HG02840 (cell line): ENCODE results near the gene FREM3.
A peak's percentile ranks its signal among the peaks of the same experiment; 100 is the strongest.

ENCODE experiments used
- ATAC-seq: cut with Tn5 transposase; IDR thresholded peaks from one replicate; pipeline ENCODE4 v1.9.1; 2021; ENCODE audit warnings: mild to moderate bottlenecking, moderate library complexity, moderate number of reproducible peaks; ENCODE audit not compliant: unreplicated experiment, low FRiP score

The FREM3 gene

GRCh38 chr4:143668930-143669552 is 31.4 kb downstream of the FREM3 start:
- ATAC-seq, result peak; percentile 97

- no peak for ATAC-seq
Observed at GRCh38 chr4:143667461-143667860, 33.0 kb downstream of the FREM3 start.

- ATAC-seq, result no peak
Observed at GRCh38 chr4:143658336-143658735, 42.1 kb downstream of the FREM3 start.

- ATAC-seq, result no peak
Observed at GRCh38 chr4:143654571-143654970, 45.9 kb downstream of the FREM3 start.

DNA sequence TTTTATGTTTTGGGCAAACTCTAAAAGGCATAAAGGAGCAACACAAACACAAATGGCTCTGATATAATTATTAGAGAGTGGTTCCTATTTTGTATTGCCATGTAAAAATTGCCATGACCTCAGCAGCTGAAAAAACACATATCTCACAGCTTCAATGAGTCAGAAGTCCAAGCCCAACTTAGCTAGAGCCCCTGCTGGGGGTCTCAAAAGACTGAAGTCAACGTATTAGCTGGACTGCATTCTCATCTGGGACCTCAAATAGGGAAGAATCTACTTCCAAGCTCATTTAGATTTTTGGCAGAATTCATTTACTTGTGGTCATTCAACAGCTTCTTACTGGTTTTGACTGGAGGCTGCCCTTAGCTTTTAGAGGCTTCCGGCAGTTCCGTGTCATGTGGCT is 47.4 kb downstream of the FREM3 start:
- ATAC-seq, result no peak

DNA sequence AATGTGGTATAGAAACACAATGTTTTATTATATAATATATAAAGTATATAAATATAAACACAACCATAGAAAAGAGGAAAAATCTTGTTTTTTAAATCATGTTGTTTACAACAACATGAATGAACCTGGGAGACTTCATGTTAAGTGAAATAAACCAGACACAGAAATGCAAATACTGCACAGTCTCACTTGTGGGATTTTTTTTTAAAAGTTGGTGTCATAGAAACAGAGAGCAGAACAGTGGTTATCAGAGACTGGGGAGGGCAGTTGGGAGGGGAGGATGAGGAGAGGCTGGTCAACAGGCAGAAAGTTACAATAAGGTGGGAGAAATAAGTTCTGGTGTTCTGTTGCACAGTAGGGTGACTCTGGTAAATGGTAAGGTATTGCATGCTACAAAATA is 57.1 kb downstream of the FREM3 start:
- no peak for ATAC-seq

- no peak for ATAC-seq
Observed at GRCh38 chr4:143642611-143643010, 57.9 kb downstream of the FREM3 start.

DNA sequence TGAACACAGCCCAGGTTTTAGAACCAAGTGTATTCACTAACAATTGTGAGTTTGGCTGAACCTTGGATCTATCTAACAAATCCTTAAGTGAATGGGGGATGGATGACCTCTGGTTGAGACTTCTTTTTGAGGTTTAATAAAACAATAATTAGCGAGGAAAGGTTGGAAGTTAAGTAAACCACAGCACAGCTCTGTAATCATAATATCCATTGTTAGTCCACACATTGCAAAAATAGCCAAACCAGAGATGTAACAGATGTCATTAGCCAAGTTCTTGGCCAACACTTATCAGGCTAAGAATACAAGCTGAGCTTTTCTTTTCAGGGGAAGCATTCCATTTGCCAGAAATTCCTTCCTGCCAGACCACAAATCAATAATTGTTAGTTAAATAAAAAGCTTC is 59.1 kb downstream of the FREM3 start:
- no peak for ATAC-seq

DNA sequence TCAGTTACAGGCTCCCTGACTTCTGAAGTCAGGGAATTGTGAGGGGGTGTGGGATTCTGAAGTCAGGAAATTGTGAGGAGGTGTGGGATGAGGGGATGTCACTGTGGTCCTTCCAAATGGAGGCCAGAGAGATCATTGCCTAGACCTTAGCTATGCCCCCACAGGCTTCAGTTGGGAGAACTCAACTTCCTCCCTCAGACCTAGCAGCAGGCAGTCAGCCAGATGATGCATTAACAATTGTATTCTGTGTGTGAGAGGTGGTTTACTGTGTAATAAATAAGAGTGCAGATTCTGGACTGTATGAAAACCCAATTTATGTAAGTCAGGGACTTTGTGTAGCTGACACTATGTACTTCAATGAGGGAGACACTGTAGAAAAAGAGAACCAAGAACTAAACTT is 65.7 kb downstream of the FREM3 start:
- no peak for ATAC-seq

- ATAC-seq, result no peak
Observed at GRCh38 chr4:143633833-143634232, 66.6 kb downstream of the FREM3 start.

GRCh38 chr4:143626134-143626911 is 74.2 kb downstream of the FREM3 start:
- ATAC-seq, result no peak

DNA sequence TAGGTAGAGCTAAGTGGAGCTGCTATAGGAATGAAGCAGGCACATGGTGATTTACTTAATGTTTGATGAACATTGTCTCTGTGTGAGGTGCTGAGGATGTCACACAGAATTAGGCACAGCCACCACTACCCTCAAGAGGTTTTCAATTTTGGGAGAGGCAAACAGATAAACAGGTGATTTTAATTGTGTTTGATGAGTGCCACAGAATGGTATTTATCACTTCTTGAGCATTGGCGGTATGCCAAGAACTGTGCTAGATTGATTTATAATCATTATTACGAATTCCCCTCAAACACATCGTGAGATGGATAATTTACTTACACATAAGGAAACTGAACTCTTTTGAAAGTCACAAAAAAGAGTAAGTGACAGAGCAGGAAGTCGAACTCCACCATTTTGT is 74.8 kb downstream of the FREM3 start:
- ATAC-seq, result no peak

DNA sequence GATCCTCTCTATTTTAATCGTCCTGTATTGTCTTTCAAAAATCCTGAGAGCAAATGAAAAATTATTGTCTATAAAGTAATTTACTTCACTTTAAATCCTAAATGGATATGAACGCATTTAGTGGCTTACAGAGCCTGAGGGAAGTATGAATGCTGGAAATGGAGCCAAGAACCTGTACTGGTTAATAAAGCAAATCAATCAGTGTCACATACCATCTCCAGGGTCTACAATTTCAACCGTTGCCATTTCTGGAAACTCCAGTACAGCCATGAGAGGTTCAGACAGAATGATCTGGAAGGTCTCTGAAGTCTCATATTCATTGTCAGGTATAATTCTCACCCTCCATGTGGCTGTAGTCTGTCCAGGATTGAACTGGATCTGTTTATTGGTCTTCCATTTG is 76.6 kb downstream of the FREM3 start:
- ATAC-seq, result no peak

- no peak for ATAC-seq
Observed at GRCh38 chr4:143618811-143619210, 81.7 kb downstream of the FREM3 start.

GRCh38 chr4:143617994-143618679 is 82.3 kb downstream of the FREM3 start:
- ATAC-seq, result no peak

GRCh38 chr4:143616771-143617170 is 83.7 kb downstream of the FREM3 start:
- ATAC-seq, result peak; percentile 88

DNA sequence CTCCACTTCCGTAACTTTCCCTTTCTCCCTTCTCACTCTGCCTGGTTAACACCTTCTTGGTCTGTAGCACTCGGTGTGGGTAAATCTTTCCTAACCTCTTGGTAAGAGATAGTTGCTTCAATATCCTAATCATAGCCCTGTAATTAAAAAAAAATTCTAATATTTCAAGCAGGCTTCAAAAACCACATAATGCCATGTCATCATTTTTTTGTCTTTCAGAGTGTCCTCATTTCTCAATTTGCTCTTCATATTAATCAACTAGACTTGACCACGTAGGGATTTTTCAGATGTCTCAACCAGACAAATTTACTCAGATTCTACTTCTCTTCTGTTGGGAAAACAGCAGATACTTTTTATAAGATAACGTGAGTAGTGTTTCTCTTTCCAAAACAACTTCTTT is 91.0 kb downstream of the FREM3 start:
- no peak for ATAC-seq

GRCh38 chr4:143606480-143606879 is 94.0 kb downstream of the FREM3 start:
- ATAC-seq, result no peak

GRCh38 chr4:143599827-143600226 is 100.6 kb downstream of the FREM3 start:
- ATAC-seq, result no peak

DNA sequence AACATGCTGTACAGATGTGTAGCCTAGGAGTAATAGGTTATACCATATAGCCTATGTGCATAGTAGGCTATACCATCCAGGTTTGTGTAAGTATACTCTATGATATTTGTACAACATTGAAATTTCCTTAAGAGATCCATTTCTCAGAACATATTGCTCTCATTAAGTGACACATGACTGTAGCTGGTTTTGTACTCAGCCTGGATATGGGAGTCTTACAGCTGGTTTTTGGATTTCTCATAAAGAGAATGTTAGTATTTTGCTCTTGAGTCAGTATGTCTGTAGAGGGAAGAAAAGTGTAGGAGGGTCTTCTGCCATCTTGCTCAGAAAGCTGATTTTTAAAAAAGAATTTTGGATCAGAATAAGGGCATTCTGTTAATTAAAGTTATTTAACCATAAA is 101.7 kb downstream of the FREM3 start:
- no peak for ATAC-seq

DNA sequence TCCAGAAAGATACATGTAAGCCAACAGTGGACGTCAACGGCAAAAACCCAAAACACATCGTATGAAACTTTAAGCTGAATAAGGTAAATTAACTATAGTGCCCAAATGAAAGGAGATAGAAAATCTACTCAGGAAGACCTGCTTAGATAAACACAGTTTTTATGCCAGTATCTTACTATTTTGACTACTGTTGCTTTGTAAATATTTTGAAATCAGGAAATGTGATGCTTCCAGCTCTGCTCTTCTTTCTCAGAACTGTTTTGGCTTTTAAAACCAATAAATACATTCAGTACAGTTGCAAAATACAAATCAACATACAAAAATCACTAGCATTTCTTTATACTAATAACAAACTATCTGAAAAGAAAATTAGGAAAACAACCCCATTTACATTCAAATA is 103.2 kb downstream of the FREM3 start:
- no peak for ATAC-seq

- ATAC-seq, result no peak
Observed at GRCh38 chr4:143587703-143588102, 112.8 kb downstream of the FREM3 start.
